22Rv1 (cell line): Measurements from ENCODE around the gene GPR156.

ENCODE experiments used
- ZFX ChIP-seq: fragments of 450-650 bp; IDR thresholded peaks from 2 replicates; pipeline ENCODE4 v1.6.1; 2017; ENCODE audit warnings: antibody characterized with exemption, borderline replicate concordance
- TF ChIP-seq, protein P1 (sequence below): fragments of 450-650 bp; IDR thresholded peaks from 2 replicates; pipeline ENCODE4 v1.5.1; 2017; ENCODE audit warnings: mild to moderate bottlenecking

DNA sequence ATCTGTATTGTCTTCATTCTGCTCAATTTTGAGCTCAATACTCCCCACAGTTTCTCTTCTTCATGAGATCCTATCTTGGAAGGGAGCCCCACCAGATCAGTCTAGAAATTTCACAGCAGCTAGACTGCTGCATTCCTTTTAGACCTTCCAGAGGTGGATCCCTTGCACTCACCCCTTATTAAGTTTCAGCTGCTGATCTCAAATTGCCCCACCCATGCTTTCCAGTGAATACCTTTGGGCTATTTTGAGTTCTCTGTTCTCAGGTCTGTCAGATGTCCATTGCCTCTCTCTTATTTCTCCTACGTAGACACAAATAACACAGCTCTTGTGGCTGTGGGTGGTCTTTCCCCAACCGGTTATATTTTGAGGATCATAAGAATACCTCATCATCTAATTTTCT, 60.8 kb downstream of the GPR156 start:
- TF ChIP-seq, protein P1, sequence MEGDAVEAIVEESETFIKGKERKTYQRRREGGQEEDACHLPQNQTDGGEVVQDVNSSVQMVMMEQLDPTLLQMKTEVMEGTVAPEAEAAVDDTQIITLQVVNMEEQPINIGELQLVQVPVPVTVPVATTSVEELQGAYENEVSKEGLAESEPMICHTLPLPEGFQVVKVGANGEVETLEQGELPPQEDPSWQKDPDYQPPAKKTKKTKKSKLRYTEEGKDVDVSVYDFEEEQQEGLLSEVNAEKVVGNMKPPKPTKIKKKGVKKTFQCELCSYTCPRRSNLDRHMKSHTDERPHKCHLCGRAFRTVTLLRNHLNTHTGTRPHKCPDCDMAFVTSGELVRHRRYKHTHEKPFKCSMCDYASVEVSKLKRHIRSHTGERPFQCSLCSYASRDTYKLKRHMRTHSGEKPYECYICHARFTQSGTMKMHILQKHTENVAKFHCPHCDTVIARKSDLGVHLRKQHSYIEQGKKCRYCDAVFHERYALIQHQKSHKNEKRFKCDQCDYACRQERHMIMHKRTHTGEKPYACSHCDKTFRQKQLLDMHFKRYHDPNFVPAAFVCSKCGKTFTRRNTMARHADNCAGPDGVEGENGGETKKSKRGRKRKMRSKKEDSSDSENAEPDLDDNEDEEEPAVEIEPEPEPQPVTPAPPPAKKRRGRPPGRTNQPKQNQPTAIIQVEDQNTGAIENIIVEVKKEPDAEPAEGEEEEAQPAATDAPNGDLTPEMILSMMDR = no peak
- TF ChIP-seq ZFX = no peak
